Esophagus squamous epithelium (tissue), 5 donors: Measurements from ENCODE around the gene MTTP. TPM values are rescaled to one million over a fixed set of nuclear protein-coding genes. Genes with fewer than 3 reads are reported as not detected.

Source experiments
- DNase-seq: peaks from one replicate; lab custom pipeline; 2025; lab: John Stamatoyannopoulos, UW
- H3K27ac ChIP-seq, 4 donors: fragments of 200-600 bp; sonication (generic); one replicate each; pipeline ENCODE4 v1.5.1; 2016 to 2019; ENCODE audit warnings: mild to moderate bottlenecking in 1 of 4
- H3K27me3 ChIP-seq, 4 donors: fragments of 200-600 bp; sonication (generic); 1 replicate in 3 of 4; 2 replicates in 1 of 4; pipeline versions ENCODE4 v1.5.1 to v1.6.0; 2017 to 2021; ENCODE audit warnings: antibody characterized with exemption in 1 of 4
- H3K36me3 ChIP-seq, 3 donors: fragments of 200-600 bp; sonication (generic); one replicate each; pipeline ENCODE4 v1.5.1; 2016 to 2019
- H3K4me1 ChIP-seq, 3 donors: fragments of 200-600 bp; sonication (generic); one replicate each; pipeline ENCODE4 v1.5.1; 2017 to 2019
- H3K4me3 ChIP-seq, 4 donors: fragments of 200-600 bp; sonication (generic); 1 replicate in 3 of 4; 2 replicates in 1 of 4; pipeline ENCODE4 v1.5.1; 2016 to 2019; ENCODE audit warnings: mild to moderate bottlenecking in 2 of 4, moderate library complexity in 1 of 4
- H3K9me3 ChIP-seq, 3 donors: fragments of 200-600 bp; sonication (generic); one replicate each; pipeline ENCODE4 v1.5.1; 2016 to 2019
- CTCF ChIP-seq, 6 experiments: fragments of 450-650 bp in 4 of 6; fragments of 200-600 bp in 2 of 6; sonication (generic) in 2 of 6; IDR thresholded peaks; one replicate each; pipeline ENCODE4 v1.5.1; 2016 to 2019; ENCODE audit warnings: antibody characterized with exemption in 6 of 6, mild to moderate bottlenecking in 4 of 6, moderate library complexity in 4 of 6
- POLR2A ChIP-seq, 4 donors: fragments of 450-650 bp; IDR thresholded peaks; one replicate each; pipeline ENCODE4 v1.6.1; 2017; ENCODE audit warnings: antibody characterized with exemption in 4 of 4, mild to moderate bottlenecking in 4 of 4, moderate library complexity in 3 of 4
- WGBS, 2 donors: methylation state at CpG; one replicate each; pipeline ENCODE4 v1.1.5; 2018; 5-methylcytosine and 5-hydroxymethylcytosine counted together
- intact Hi-C: fragments of 100-400 bp; cut with DNase I; formaldehyde crosslinking; loops from one replicate; pipeline ENCODE4 v1.15.0; 2022
- total RNA-seq, 4 donors: library from RNA; depleted of rRNA; stranded (reverse); fragments of >200 nt; gene quantifications; one replicate each; pipeline ENCODE4 v1.1.0, GENCODE V29; 2016
- donor health status: DM: yes; HTN: yes; CAD: no.

MTTP gene
- total RNA-seq, 4 donors from 2014 or later = 0.13 to 0.41 (median 0.19) TPM; not detected in 1

- WGBS, 2 donors = 84 to 88% methylated on average over 2 of the region's 2 CpGs
- Histone ChIP-seq H3K9me3 (no peaks in the 10 kb centered on the region), H3K27ac (no peak overlapping the region), H3K36me3 (no peaks in the 10 kb centered on the region), H3K4me1 (peaks cover 0 to 5% (median 0%) of the 10 kb centered on the region in 3 donors), H3K27me3 (peaks cover 0 to 4% (median 0%) of the 10 kb centered on the region in 4 donors), H3K4me3 (no peak overlapping the region)
- TF ChIP-seq POLR2A (IDR thresholded peaks at IDR 0.05) (no peak), CTCF (IDR thresholded peaks at IDR 0.05) (no peak)
- no peak for DNase-seq
- intact Hi-C loops = no loop called here
Observed at GRCh38 chr4:99606716-99607115, 32.1 kb downstream of the MTTP start.

- H3K4me1 ChIP-seq = peaks cover 0 to 5% (median 0%) of the 10 kb centered on the region in 3 donors
- peaks cover 0 to 4% (median 0%) of the 10 kb centered on the region in 4 donors for H3K27me3 ChIP-seq
- DNase-seq = no peak
- 75 to 91% methylated on average over 5 of the region's 5 CpGs for WGBS, 2 donors
- no peaks in the 10 kb centered on the region for H3K36me3 ChIP-seq
- no peak for TF ChIP-seq POLR2A (IDR thresholded peaks at IDR 0.05)
- TF ChIP-seq CTCF (IDR thresholded peaks at IDR 0.05) = no peak
- no peaks in the 10 kb centered on the region for H3K9me3 ChIP-seq
- H3K4me3 ChIP-seq = no peak overlapping the region
- no peak overlapping the region for H3K27ac ChIP-seq
- intact Hi-C loops = no loop called here
Observed at GRCh38 chr4:99608417-99608816, 33.8 kb downstream of the MTTP start.

DNA sequence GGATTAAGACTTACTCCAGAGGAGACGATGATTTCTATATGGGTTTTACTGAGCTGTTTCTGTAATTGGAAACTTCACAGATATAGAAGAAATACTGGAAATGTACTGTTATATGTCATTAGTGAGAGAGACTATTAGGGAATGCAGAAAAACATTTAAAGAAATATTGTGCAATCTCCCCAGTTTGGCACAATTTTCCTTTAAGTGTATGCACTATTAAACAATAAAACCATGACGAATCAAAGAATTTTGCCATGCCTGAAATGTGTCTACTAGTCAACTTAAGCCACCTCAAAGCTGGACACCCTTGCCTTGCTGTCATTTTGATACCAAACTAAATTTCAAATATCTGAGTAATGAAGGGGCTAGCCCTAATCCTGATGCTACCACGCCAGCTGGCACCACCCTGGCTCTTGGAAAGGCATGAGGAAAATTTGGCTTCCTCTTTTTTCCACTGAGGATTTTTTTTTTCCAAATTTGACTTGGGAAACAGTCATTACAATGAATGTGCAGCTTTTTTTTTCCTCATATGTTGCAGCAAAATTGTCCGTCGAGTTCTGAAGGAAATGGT, 36.1 kb downstream of the MTTP start:
- Histone ChIP-seq H3K27ac (peak overlapping the region in 1 of 4 donors; percentile 17), H3K9me3 (no peaks in the 10 kb centered on the region), H3K36me3 (no peaks in the 10 kb centered on the region), H3K4me3 (no peak overlapping the region), H3K27me3 (peaks cover 0 to 4% (median 0%) of the 10 kb centered on the region in 4 donors), H3K4me1 (peaks cover 0 to 5% (median 0%) of the 10 kb centered on the region in 3 donors)
- intact Hi-C loops = no loop called here
- TF ChIP-seq POLR2A (IDR thresholded peaks at IDR 0.05) = no peak
- TF ChIP-seq CTCF (IDR thresholded peaks at IDR 0.05) = no peak
- DNase-seq = no peak
- 41 to 45% methylated on average over 5 of the region's 5 CpGs for WGBS, 2 donors

GRCh38 chr4:99612281-99612680, 37.7 kb downstream of the MTTP start:
- intact Hi-C loops = no loop called here
- no peaks in the 10 kb centered on the region for H3K9me3 ChIP-seq
- TF ChIP-seq POLR2A (IDR thresholded peaks at IDR 0.05) = no peak
- no peak for TF ChIP-seq CTCF (IDR thresholded peaks at IDR 0.05)
- 68 to 70% methylated on average over 3 of the region's 3 CpGs for WGBS, 2 donors
- no peaks in the 10 kb centered on the region for H3K36me3 ChIP-seq
- no peak overlapping the region for H3K27ac ChIP-seq
- H3K4me3 ChIP-seq = no peak overlapping the region
- H3K27me3 ChIP-seq = peaks cover 0 to 4% (median 0%) of the 10 kb centered on the region in 4 donors
- peaks cover 0 to 9% (median 0%) of the 10 kb centered on the region in 3 donors for H3K4me1 ChIP-seq
- no peak for DNase-seq

GRCh38 chr4:99612704-99613103, 38.1 kb downstream of the MTTP start:
- intact Hi-C loops = no loop called here
- 60 to 67% methylated on average over 5 of the region's 5 CpGs for WGBS, 2 donors

More at GRCh38 chr4:99612704-99613103, 38.1 kb downstream of the MTTP start:
- no peaks in the 10 kb centered on the region for H3K9me3 ChIP-seq
- no peak for TF ChIP-seq POLR2A (IDR thresholded peaks at IDR 0.05)
- no peak for TF ChIP-seq CTCF (IDR thresholded peaks at IDR 0.05)
- peaks cover 0 to 13% (median 0%) of the 10 kb centered on the region in 3 donors for H3K4me1 ChIP-seq
- no peak overlapping the region for H3K4me3 ChIP-seq
- H3K36me3 ChIP-seq = no peaks in the 10 kb centered on the region
- H3K27me3 ChIP-seq = peaks cover 0 to 4% (median 0%) of the 10 kb centered on the region in 4 donors
- no peak overlapping the region for H3K27ac ChIP-seq
- DNase-seq = no peak
